Esophagus muscularis mucosa (tissue), 4 donors: ENCODE measurements around the gene CDON.

ENCODE experiments used
- CTCF ChIP-seq, 3 experiments: fragments of 200-600 bp in 2 of 3; fragments of 450-650 bp in 1 of 3; sonication (generic) in 2 of 3; IDR thresholded peaks; one replicate each; pipeline ENCODE4 v1.5.1; 2017 to 2019; ENCODE audit warnings: antibody characterized with exemption in 3 of 3, mild to moderate bottlenecking in 2 of 3, moderate library complexity in 1 of 3
- EP300 ChIP-seq: sonication (generic); formaldehyde crosslinking; IDR thresholded peaks from one replicate; pipeline ENCODE4 v1.6.1; 2017; ENCODE audit warnings: antibody characterized with exemption
- POLR2A ChIP-seq: fragments of 450-650 bp; IDR thresholded peaks from one replicate; pipeline ENCODE4 v1.6.1; 2017; ENCODE audit warnings: antibody characterized with exemption, moderate library complexity, mild to moderate bottlenecking, low read depth
- POLR2AphosphoS5 ChIP-seq, 2 donors: sonication (generic); formaldehyde crosslinking; IDR thresholded peaks; one replicate each; pipeline ENCODE4 v1.6.1; 2017; ENCODE audit warnings: antibody characterized with exemption in 2 of 2

- TF ChIP-seq CTCF (IDR thresholded peaks at IDR 0.05) (no peak), EP300 (no peak), POLR2A (no peak), POLR2AphosphoS5 (IDR thresholded peaks at IDR 0.05) (no peak)
Observed at GRCh38 chr11:125949271-125950177, 113.1 kb downstream of the CDON start.
